ENCODE measurements around the gene PRRC2B.
A peak's percentile ranks its signal among the peaks of the same experiment; 100 is the strongest.
"Not testable (repeated sequence)": the region's sequence is repeated elsewhere in the genome, so short reads cannot be mapped to it uniquely, and the experiment has no call there.

Gene PRRC2B

GRCh38 chr9:131502781-131503625 lies 109.1 kb downstream of the PRRC2B start, which contains the start of gene POMT1:
TSS of gene POMT1 (plus strand) at chr9:131502918. CDS start at chr9:131504219, 1,301 bp downstream.
- Histone ChIP-seq H3K4me3 (ENCODE audit: low read depth, low read length) (peak within 1 kb of the TSS; percentile 85), H3K36me3 (ENCODE audit: control insufficient read depth, insufficient read depth, low read length) (peaks cover 35% of the 10 kb centered on the region), H3K9ac (ENCODE audit: low read depth, low read length) (peak within 1 kb of the TSS; percentile 36), H3K4me1 (ENCODE audit: control insufficient read depth, insufficient read depth, low read length) (peaks cover 9% of the 10 kb centered on the region; the same call in 1 of the 2 replicates), H3K27me3 (ENCODE audit: control insufficient read depth, insufficient read depth, low read length) (no peaks in the 10 kb centered on the region), H3K27ac (ENCODE audit: low read depth, low read length) (peak within 1 kb of the TSS; percentile 64), H3K9me3 (ENCODE audit: control insufficient read depth, insufficient read depth, low read length) (no peaks in the 10 kb centered on the region)

DNA sequence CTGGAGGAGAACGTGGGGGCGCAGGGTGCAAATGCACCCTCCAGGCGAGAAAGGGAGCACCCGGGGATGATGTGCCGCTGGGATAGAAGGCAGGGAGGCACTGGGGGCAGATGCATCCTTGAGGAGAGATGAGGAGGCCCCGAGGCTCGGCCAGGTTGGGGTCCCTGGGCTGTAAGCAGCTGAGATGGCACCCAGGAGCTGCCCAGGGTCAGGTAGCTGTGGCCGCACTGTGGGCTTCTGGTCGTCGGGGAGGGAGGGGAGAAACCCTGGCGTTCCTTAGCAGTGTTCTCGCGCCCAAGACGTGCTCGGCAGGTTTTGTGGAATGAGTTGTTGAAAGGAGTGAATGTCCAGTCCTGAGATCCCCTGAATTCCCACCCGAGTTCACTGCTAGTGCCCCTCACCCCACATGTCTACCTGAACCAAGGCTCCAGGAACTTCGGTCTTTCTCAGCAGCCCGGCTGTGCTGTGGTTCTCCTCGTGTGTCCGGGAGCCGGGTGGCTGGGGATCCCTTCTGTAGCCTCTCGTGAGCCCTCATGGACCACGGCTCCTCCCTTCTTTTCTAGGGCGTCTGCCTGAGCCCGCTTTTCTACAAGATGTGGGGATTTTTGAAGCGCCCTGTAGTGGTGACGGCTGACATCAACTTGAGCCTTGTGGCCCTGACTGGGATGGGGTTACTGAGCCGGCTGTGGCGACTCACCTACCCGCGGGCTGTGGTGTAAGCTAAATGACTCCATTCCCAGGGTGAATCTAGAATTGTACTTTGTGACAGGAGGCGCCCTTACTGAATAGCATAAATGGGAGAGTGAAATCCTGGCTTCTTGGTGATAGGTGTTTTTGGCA lies 110.0 kb downstream of the PRRC2B start:
- H3K4me1 ChIP-seq (ENCODE audit: control insufficient read depth, insufficient read depth, low read length) = peaks cover 9% of the 10 kb centered on the region; the same call in 1 of the 2 replicates
- H3K27me3 ChIP-seq (ENCODE audit: control insufficient read depth, insufficient read depth, low read length) = no peaks in the 10 kb centered on the region
- peak overlapping the region; percentile 85 for H3K4me3 ChIP-seq (ENCODE audit: low read depth, low read length)
- no peaks in the 10 kb centered on the region for H3K9me3 ChIP-seq (ENCODE audit: control insufficient read depth, insufficient read depth, low read length)
- H3K9ac ChIP-seq (ENCODE audit: low read depth, low read length) = peak overlapping the region; percentile 36; the same call in 1 of the 2 replicates
- H3K27ac ChIP-seq (ENCODE audit: low read depth, low read length) = no peak overlapping the region
- H3K36me3 ChIP-seq (ENCODE audit: control insufficient read depth, insufficient read depth, low read length) = peaks cover 31% of the 10 kb centered on the region

- Histone ChIP-seq H3K27me3 (ENCODE audit: control insufficient read depth, insufficient read depth, low read length) (no peaks in the 10 kb centered on the region), H3K27ac (ENCODE audit: low read depth, low read length) (no peak overlapping the region), H3K9ac (ENCODE audit: low read depth, low read length) (no peak overlapping the region), H3K4me3 (ENCODE audit: low read depth, low read length) (no peak overlapping the region), H3K9me3 (ENCODE audit: control insufficient read depth, insufficient read depth, low read length) (no peaks in the 10 kb centered on the region), H3K36me3 (ENCODE audit: control insufficient read depth, insufficient read depth, low read length) (peaks cover 31% of the 10 kb centered on the region), H3K4me1 (ENCODE audit: control insufficient read depth, insufficient read depth, low read length) (peaks cover 9% of the 10 kb centered on the region; the same call in 1 of the 2 replicates)
Observed at GRCh38 chr9:131505012-131505411, 111.1 kb downstream of the PRRC2B start.

GRCh38 chr9:131511416-131511815 lies 117.5 kb downstream of the PRRC2B start:
- no peak overlapping the region for H3K9ac ChIP-seq (ENCODE audit: low read depth, low read length)
- peaks cover 85% of the 10 kb centered on the region for H3K36me3 ChIP-seq (ENCODE audit: control insufficient read depth, insufficient read depth, low read length)

DNA sequence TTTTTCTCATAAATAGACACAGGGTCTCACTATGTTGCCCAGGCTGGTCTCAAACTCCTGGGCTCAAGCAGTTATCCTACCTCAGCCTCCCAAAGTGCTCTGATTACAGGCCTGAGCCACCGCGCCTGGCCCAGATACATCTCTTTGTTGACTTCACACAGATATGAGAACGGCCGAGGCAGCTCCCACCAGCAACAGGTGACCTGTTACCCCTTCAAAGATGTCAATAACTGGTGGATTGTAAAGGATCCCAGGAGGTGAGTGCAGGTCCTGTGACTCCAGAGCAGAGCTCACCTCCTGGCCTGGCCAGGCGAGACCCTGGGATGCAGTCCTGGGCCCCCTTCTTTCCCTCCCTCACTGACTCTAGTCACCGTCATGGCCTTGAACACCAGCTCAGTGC lies 118.0 kb downstream of the PRRC2B start:
- Histone ChIP-seq H3K4me1 (ENCODE audit: control insufficient read depth, insufficient read depth, low read length) (no peaks in the 10 kb centered on the region), H3K27me3 (ENCODE audit: control insufficient read depth, insufficient read depth, low read length) (no peaks in the 10 kb centered on the region), H3K9ac (ENCODE audit: low read depth, low read length) (no peak overlapping the region), H3K36me3 (ENCODE audit: control insufficient read depth, insufficient read depth, low read length) (peaks cover 90% of the 10 kb centered on the region), H3K9me3 (ENCODE audit: control insufficient read depth, insufficient read depth, low read length) (no peaks in the 10 kb centered on the region), H3K4me3 (ENCODE audit: low read depth, low read length) (no peak overlapping the region), H3K27ac (ENCODE audit: low read depth, low read length) (no peak overlapping the region)

More at GRCh38 chr9:131511416-131511815, 117.5 kb downstream of the PRRC2B start:
- no peak overlapping the region for H3K27ac ChIP-seq (ENCODE audit: low read depth, low read length)
- no peaks in the 10 kb centered on the region for H3K4me1 ChIP-seq (ENCODE audit: control insufficient read depth, insufficient read depth, low read length)
- H3K9me3 ChIP-seq (ENCODE audit: control insufficient read depth, insufficient read depth, low read length) = no peaks in the 10 kb centered on the region
- no peaks in the 10 kb centered on the region for H3K27me3 ChIP-seq (ENCODE audit: control insufficient read depth, insufficient read depth, low read length)
- H3K4me3 ChIP-seq (ENCODE audit: low read depth, low read length) = no peak overlapping the region

DNA sequence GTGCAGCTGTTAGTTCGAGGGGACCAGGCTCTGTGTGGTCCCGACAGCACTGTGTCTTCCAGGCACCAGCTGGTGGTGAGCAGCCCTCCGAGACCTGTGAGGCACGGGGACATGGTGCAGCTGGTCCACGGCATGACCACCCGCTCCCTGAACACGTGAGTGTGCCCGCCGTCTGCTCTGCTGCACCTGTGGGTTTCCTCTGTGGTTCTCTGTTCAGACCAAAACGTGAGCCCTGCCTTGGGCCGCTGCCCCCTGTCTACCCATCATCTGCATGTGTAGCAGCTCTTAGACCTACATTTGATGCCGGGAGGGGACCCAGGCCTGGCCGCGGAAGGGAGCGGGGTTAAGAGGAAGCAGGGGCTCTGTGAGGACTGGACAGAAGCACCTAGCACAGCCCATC lies 119.3 kb downstream of the PRRC2B start:
- no peak overlapping the region for H3K27ac ChIP-seq (ENCODE audit: low read depth, low read length)

GRCh38 chr9:131515559-131516031 lies 121.7 kb downstream of the PRRC2B start:
- H3K4me1 ChIP-seq (ENCODE audit: control insufficient read depth, insufficient read depth, low read length) = not testable (repeated sequence)

More for the DNA sequence above, 119.3 kb downstream of the PRRC2B start:
- no peaks in the 10 kb centered on the region for H3K4me1 ChIP-seq (ENCODE audit: control insufficient read depth, insufficient read depth, low read length)
- H3K36me3 ChIP-seq (ENCODE audit: control insufficient read depth, insufficient read depth, low read length) = peaks cover 93% of the 10 kb centered on the region
- H3K4me3 ChIP-seq (ENCODE audit: low read depth, low read length) = no peak overlapping the region
- H3K9ac ChIP-seq (ENCODE audit: low read depth, low read length) = no peak overlapping the region
- no peaks in the 10 kb centered on the region for H3K27me3 ChIP-seq (ENCODE audit: control insufficient read depth, insufficient read depth, low read length)
- H3K9me3 ChIP-seq (ENCODE audit: control insufficient read depth, insufficient read depth, low read length) = no peaks in the 10 kb centered on the region

GRCh38 chr9:131516100-131516499 lies 122.2 kb downstream of the PRRC2B start:
- H3K4me1 ChIP-seq (ENCODE audit: control insufficient read depth, insufficient read depth, low read length) = no peaks in the 10 kb centered on the region
- no peaks in the 10 kb centered on the region for H3K27me3 ChIP-seq (ENCODE audit: control insufficient read depth, insufficient read depth, low read length)
- H3K36me3 ChIP-seq (ENCODE audit: control insufficient read depth, insufficient read depth, low read length) = peaks cover 95% of the 10 kb centered on the region
- no peak overlapping the region for H3K27ac ChIP-seq (ENCODE audit: low read depth, low read length)
- no peaks in the 10 kb centered on the region for H3K9me3 ChIP-seq (ENCODE audit: control insufficient read depth, insufficient read depth, low read length)
- no peak overlapping the region for H3K9ac ChIP-seq (ENCODE audit: low read depth, low read length)
- no peak overlapping the region for H3K4me3 ChIP-seq (ENCODE audit: low read depth, low read length)

More at GRCh38 chr9:131515559-131516031, 121.7 kb downstream of the PRRC2B start:
- H3K9ac ChIP-seq (ENCODE audit: low read depth, low read length); H3K9me3 ChIP-seq (ENCODE audit: control insufficient read depth, insufficient read depth, low read length); H3K27ac ChIP-seq (ENCODE audit: low read depth, low read length); H3K4me3 ChIP-seq (ENCODE audit: low read depth, low read length); H3K27me3 ChIP-seq (ENCODE audit: control insufficient read depth, insufficient read depth, low read length): not testable (repeated sequence)
- H3K36me3 ChIP-seq (ENCODE audit: control insufficient read depth, insufficient read depth, low read length) = peaks cover 96% of the 10 kb centered on the region

DNA sequence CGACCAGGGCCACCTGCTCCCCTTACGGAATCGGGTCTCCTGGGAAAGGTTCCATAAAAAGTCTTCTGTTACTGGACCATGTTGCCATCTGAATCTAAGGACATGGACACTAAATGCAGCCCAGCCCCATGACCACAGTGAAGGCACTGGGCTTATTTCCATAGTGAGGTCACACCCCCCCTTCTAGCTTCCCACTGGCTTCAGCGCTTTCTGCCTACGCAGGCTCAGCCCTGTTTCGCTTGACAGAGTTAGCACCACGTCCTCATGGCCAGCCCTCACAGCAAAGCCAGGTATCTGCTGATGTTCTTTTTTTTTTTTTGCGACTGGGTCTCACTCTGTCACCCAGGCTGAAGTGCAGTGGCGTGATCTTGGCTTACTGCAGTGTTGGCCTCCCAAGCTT lies 123.0 kb downstream of the PRRC2B start:
- Histone ChIP-seq H3K9ac (ENCODE audit: low read depth, low read length) (no peak overlapping the region), H3K9me3 (ENCODE audit: control insufficient read depth, insufficient read depth, low read length) (no peaks in the 10 kb centered on the region), H3K36me3 (ENCODE audit: control insufficient read depth, insufficient read depth, low read length) (peaks cover 95% of the 10 kb centered on the region), H3K27me3 (ENCODE audit: control insufficient read depth, insufficient read depth, low read length) (no peaks in the 10 kb centered on the region), H3K4me3 (ENCODE audit: low read depth, low read length) (no peak overlapping the region), H3K27ac (ENCODE audit: low read depth, low read length) (no peak overlapping the region), H3K4me1 (ENCODE audit: control insufficient read depth, insufficient read depth, low read length) (no peaks in the 10 kb centered on the region)

- Histone ChIP-seq H3K4me3 (ENCODE audit: low read depth, low read length) (no peak overlapping the region), H3K27ac (ENCODE audit: low read depth, low read length) (no peak overlapping the region), H3K27me3 (ENCODE audit: control insufficient read depth, insufficient read depth, low read length) (no peaks in the 10 kb centered on the region), H3K9ac (ENCODE audit: low read depth, low read length) (no peak overlapping the region), H3K36me3 (ENCODE audit: control insufficient read depth, insufficient read depth, low read length) (peaks cover 94% of the 10 kb centered on the region), H3K9me3 (ENCODE audit: control insufficient read depth, insufficient read depth, low read length) (no peaks in the 10 kb centered on the region), H3K4me1 (ENCODE audit: control insufficient read depth, insufficient read depth, low read length) (no peaks in the 10 kb centered on the region)
Observed at GRCh38 chr9:131517761-131518190, 123.9 kb downstream of the PRRC2B start.

Data from HUES48 (cell line).